Duodenal mucosa (tissue), 2 donors: ENCODE data around the gene SEMA6B.
A peak's percentile ranks its signal among the peaks of the same experiment; 100 is the strongest.

Experiments used
- H3K27ac ChIP-seq: one replicate; pipeline ENCODE4 v1.7.0; 2013; ENCODE audit warnings: low read depth, low read length
- H3K27me3 ChIP-seq, 2 donors: one replicate each; pipeline ENCODE4 v1.7.0; 2013; ENCODE audit warnings: low read length in 2 of 2, control low read depth in 1 of 2; ENCODE audit not compliant: insufficient read depth in 2 of 2, control insufficient read depth in 1 of 2
- H3K36me3 ChIP-seq, 2 donors: one replicate each; pipeline ENCODE4 v1.7.0; 2013; ENCODE audit warnings: low read length in 2 of 2, control low read depth in 1 of 2; ENCODE audit not compliant: insufficient read depth in 2 of 2, control insufficient read depth in 1 of 2
- H3K4me1 ChIP-seq, 2 donors: one replicate each; pipeline ENCODE4 v1.7.0; 2013; ENCODE audit warnings: low read length in 2 of 2, control low read depth in 1 of 2; ENCODE audit not compliant: insufficient read depth in 2 of 2, control insufficient read depth in 1 of 2
- H3K4me3 ChIP-seq, 2 donors: one replicate each; pipeline ENCODE4 v1.7.0; 2013; ENCODE audit warnings: low read length in 2 of 2, low read depth in 1 of 2
- H3K9ac ChIP-seq, 2 donors: one replicate each; pipeline ENCODE4 v1.7.0; 2013; ENCODE audit warnings: low read length in 2 of 2, low read depth in 1 of 2
- H3K9me3 ChIP-seq, 2 donors: one replicate each; pipeline ENCODE4 v1.7.0; 2013; ENCODE audit warnings: low read length in 2 of 2, control low read depth in 1 of 2; ENCODE audit not compliant: control insufficient read depth in 1 of 2

The SEMA6B gene

GRCh38 chr19:4580961-4581665, 21.6 kb upstream of the SEMA6B start:
- H3K27ac ChIP-seq: no peak overlapping the region
- H3K4me3 ChIP-seq: no peak overlapping the region
- H3K36me3 ChIP-seq: no peaks in the 10 kb centered on the region
- H3K4me1 ChIP-seq: peaks cover 0 to 4% of the 10 kb centered on the region in 2 donors
- H3K27me3 ChIP-seq: peaks cover 59 to 63% of the 10 kb centered on the region in 2 donors
- H3K9me3 ChIP-seq: no peaks in the 10 kb centered on the region
- no peak overlapping the region for H3K9ac ChIP-seq

- Histone ChIP-seq H3K27ac (no peak overlapping the region), H3K27me3 (peaks cover 54 to 65% of the 10 kb centered on the region in 2 donors), H3K9me3 (no peaks in the 10 kb centered on the region), H3K4me1 (peaks cover 0 to 4% of the 10 kb centered on the region in 2 donors), H3K36me3 (no peaks in the 10 kb centered on the region), H3K9ac (no peak overlapping the region), H3K4me3 (no peak overlapping the region)
These were observed 20.8 kb upstream of the SEMA6B start for GRCh38 chr19:4580021-4580901.

- Histone ChIP-seq H3K9ac (no peak overlapping the region), H3K4me1 (peaks cover 0 to 4% of the 10 kb centered on the region in 2 donors), H3K27me3 (peaks cover 47 to 62% of the 10 kb centered on the region in 2 donors), H3K36me3 (no peaks in the 10 kb centered on the region), H3K9me3 (no peaks in the 10 kb centered on the region), H3K4me3 (no peak overlapping the region), H3K27ac (no peak overlapping the region)
These were observed 19.9 kb upstream of the SEMA6B start for GRCh38 chr19:4579389-4579788.

- no peaks in the 10 kb centered on the region for H3K4me1 ChIP-seq
- no peak overlapping the region for H3K4me3 ChIP-seq
- no peak overlapping the region for H3K9ac ChIP-seq
- H3K9me3 ChIP-seq: no peaks in the 10 kb centered on the region
- no peaks in the 10 kb centered on the region for H3K36me3 ChIP-seq
- no peak overlapping the region for H3K27ac ChIP-seq
- peaks cover 42 to 56% of the 10 kb centered on the region in 2 donors for H3K27me3 ChIP-seq
These were observed 19.2 kb upstream of the SEMA6B start for GRCh38 chr19:4578552-4579248.

- H3K4me3 ChIP-seq: no peak overlapping the region
- no peak overlapping the region for H3K27ac ChIP-seq
- H3K9ac ChIP-seq: no peak overlapping the region
- peaks cover 32 to 42% of the 10 kb centered on the region in 2 donors for H3K27me3 ChIP-seq
- H3K4me1 ChIP-seq: no peaks in the 10 kb centered on the region
- H3K9me3 ChIP-seq: no peaks in the 10 kb centered on the region
- H3K36me3 ChIP-seq: no peaks in the 10 kb centered on the region
These were observed 17.7 kb upstream of the SEMA6B start for GRCh38 chr19:4577020-4577782.

- Histone ChIP-seq H3K9ac (no peak overlapping the region), H3K27ac (peak overlapping the region; percentile 25), H3K36me3 (no peaks in the 10 kb centered on the region), H3K27me3 (peaks cover 26 to 37% of the 10 kb centered on the region in 2 donors), H3K4me3 (no peak overlapping the region), H3K4me1 (no peaks in the 10 kb centered on the region), H3K9me3 (no peaks in the 10 kb centered on the region)
These were observed 16.8 kb upstream of the SEMA6B start for GRCh38 chr19:4576016-4576933.

- Histone ChIP-seq H3K36me3 (no peaks in the 10 kb centered on the region), H3K4me1 (no peaks in the 10 kb centered on the region), H3K27ac (peak overlapping the region; percentile 25), H3K27me3 (peaks cover 26 to 37% of the 10 kb centered on the region in 2 donors), H3K9ac (no peak overlapping the region), H3K9me3 (no peaks in the 10 kb centered on the region), H3K4me3 (no peak overlapping the region)
These were observed 16.0 kb upstream of the SEMA6B start for GRCh38 chr19:4575267-4576015.

GRCh38 chr19:4573682-4574081, 14.2 kb upstream of the SEMA6B start:
- no peak overlapping the region for H3K27ac ChIP-seq
- H3K36me3 ChIP-seq: no peaks in the 10 kb centered on the region
- H3K4me1 ChIP-seq: no peaks in the 10 kb centered on the region
- no peak overlapping the region for H3K9ac ChIP-seq
- H3K27me3 ChIP-seq: peaks cover 9 to 21% of the 10 kb centered on the region in 2 donors
- H3K4me3 ChIP-seq: no peak overlapping the region
- no peaks in the 10 kb centered on the region for H3K9me3 ChIP-seq
